ENCODE measurements around the gene STK16. TPM values are rescaled to one million over a fixed set of nuclear protein-coding genes. Genes with fewer than 3 reads are reported as not detected.

STK16 gene
- total RNA-seq, 1 donor from 2014 or later = 26.7 TPM

DNA sequence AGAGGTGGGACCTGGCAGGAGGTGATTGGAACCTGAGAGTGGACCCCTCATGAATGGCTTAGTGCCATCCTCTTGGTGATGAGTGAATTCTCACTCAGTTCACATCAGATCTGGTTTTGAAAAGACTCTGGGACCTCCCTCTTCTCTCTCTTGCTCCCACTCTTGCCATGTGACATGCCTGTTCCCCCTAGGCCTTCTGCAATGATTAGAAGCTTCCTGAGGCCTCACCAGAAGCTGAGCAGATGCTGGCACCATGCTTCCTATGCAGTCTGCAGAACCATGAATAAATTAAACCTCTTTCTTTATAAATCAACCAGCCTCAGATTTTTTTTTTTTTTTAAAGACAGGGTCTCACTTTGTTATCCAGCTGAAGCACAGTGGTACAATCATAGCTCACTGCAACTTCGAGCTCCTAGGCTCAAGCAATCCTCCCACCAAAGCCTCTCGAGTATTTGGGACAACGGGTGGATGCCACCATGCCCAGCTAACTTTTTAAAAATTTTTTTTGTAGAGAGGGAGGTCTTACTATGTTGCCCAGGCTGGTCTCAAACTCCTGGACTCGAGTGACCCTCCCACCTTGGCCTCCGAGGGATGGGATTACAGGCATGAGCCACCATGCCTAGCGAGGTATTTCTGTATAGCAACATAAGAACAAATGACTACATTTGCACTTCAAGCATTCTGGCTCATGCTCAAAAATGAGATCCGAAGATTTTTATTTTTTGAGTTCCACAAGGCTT, 40.7 kb upstream of the STK16 start:
- no peak for ATAC-seq
- TF ChIP-seq, protein P1, sequence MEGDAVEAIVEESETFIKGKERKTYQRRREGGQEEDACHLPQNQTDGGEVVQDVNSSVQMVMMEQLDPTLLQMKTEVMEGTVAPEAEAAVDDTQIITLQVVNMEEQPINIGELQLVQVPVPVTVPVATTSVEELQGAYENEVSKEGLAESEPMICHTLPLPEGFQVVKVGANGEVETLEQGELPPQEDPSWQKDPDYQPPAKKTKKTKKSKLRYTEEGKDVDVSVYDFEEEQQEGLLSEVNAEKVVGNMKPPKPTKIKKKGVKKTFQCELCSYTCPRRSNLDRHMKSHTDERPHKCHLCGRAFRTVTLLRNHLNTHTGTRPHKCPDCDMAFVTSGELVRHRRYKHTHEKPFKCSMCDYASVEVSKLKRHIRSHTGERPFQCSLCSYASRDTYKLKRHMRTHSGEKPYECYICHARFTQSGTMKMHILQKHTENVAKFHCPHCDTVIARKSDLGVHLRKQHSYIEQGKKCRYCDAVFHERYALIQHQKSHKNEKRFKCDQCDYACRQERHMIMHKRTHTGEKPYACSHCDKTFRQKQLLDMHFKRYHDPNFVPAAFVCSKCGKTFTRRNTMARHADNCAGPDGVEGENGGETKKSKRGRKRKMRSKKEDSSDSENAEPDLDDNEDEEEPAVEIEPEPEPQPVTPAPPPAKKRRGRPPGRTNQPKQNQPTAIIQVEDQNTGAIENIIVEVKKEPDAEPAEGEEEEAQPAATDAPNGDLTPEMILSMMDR (IDR thresholded peaks at IDR 0.05) = no peak
- H3K36me3 ChIP-seq = peaks cover 16% of the 10 kb centered on the region
- no peaks in the 10 kb centered on the region for H3K27me3 ChIP-seq (ENCODE audit: low read depth)
- no peak overlapping the region for H3K4me3 ChIP-seq
- no peaks in the 10 kb centered on the region for H3K9me3 ChIP-seq
- no peak for DNase-seq
- H3K4me1 ChIP-seq = peaks cover 19% of the 10 kb centered on the region
- H3K27ac ChIP-seq = no peak overlapping the region
- intact Hi-C loops (cut with DNase I) = no loop called here

DNA sequence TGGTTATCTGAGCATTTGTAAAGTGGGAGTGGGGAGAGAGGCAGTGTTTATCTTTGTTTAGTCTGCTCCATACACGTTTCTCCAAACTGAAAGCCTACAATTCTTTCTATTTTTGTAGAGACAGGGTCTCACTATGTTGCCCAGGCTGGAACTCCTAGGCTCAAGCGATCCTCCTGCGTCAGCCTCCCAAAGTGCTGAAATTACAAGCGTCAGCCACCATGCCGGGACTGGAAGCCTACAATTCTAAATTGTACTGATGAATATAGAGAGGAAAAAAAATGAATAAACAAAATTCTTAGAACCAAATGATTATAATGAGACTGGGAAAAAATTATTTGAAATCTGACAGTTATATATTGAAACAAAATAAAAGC, 40.1 kb upstream of the STK16 start:
- Histone ChIP-seq H3K9me3 (no peaks in the 10 kb centered on the region), H3K4me1 (peaks cover 19% of the 10 kb centered on the region), H3K27me3 (ENCODE audit: low read depth) (no peaks in the 10 kb centered on the region), H3K4me3 (no peak overlapping the region), H3K27ac (no peak overlapping the region), H3K36me3 (peaks cover 21% of the 10 kb centered on the region)
- ATAC-seq = no peak
- intact Hi-C loops (cut with DNase I) = no loop called here
- TF ChIP-seq, protein P1 (IDR thresholded peaks at IDR 0.05) = no peak
- DNase-seq = no peak

DNA sequence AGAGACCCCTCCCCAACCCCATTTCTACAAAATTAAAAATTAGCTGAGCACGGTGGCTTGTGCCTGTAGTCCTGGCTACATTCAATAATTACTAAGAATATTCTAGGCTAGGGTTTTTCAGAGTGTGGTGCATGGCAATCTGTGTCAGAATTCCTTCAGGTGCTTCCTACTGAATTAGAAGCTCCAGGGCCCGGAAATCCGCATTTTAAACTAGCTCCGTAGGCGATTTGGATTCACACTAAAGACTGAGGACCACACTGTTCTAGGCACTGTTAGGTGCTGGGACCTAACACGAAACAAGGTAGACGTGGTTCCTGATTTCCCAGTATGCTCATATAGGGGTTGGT, 39.3 kb upstream of the STK16 start:
- H3K4me1 ChIP-seq = peaks cover 19% of the 10 kb centered on the region
- no peaks in the 10 kb centered on the region for H3K9me3 ChIP-seq
- peaks cover 28% of the 10 kb centered on the region for H3K36me3 ChIP-seq
- intact Hi-C loops (cut with DNase I) = no loop called here
- TF ChIP-seq, protein P1 (IDR thresholded peaks at IDR 0.05) = no peak
- peak overlapping the region; percentile 76 for H3K4me3 ChIP-seq
- H3K27ac ChIP-seq = peak overlapping the region; percentile 91
- H3K27me3 ChIP-seq (ENCODE audit: low read depth) = no peaks in the 10 kb centered on the region
- ATAC-seq (no peak), DNase-seq (no peak)

DNA sequence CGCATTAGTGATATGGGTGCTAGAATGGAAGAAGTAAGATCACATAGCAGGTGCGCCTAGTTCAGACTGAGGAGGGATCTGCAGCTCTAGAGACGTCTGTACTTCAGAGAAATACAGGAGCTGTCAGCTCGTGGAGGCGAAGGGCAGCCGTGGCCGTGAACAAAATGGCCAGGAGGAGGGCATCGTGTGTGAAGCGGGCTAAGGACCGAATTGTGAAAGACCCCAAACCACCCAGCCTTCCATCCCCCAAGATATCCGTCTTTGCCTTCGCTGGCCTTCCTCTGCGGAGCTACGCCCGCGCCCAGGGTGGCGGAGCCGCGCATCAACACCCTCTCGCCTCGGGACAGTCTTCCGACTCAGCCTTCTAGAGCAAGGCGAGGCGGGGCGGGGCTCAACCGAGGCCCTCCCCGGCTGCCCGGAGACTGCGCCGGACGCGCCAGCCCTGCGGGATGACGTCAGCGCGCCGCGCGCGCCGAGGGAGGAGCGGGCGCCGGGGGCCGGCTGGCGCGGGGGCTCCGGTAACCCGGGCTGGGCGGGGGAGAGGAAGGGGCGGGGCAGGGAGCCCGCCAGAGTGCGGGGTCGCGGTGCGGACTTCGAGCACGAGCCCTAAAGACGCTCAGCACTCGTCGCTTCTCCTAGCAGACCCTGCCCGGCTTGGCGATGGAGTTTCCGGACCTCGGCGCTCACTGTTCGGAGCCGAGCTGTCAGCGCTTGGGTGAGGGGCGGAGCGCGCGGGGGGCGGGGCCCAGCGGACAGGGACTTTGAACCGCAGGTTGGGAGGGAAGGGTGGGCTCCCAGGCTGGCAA, 38.7 kb upstream of the STK16 start, which contains the start of gene ZFAND2B:
ZFAND2B (plus strand) TSS at position 455 of the 806 bp plus-strand sequence; CDS start at position 661, 206 bp downstream.
- ATAC-seq = peak; percentile 98
- intact Hi-C loops (cut with DNase I) = no loop called here
- Histone ChIP-seq H3K36me3 (peaks cover 28% of the 10 kb centered on the region), H3K27ac (peak within 1 kb of the TSS; percentile 91), H3K4me1 (peaks cover 19% of the 10 kb centered on the region), H3K27me3 (ENCODE audit: low read depth) (no peaks in the 10 kb centered on the region), H3K4me3 (peak within 1 kb of the TSS; percentile 76), H3K9me3 (no peaks in the 10 kb centered on the region)
- DNase-seq = peak; percentile 97
- TF ChIP-seq, protein P1 (IDR thresholded peaks at IDR 0.05) = no peak

DNA sequence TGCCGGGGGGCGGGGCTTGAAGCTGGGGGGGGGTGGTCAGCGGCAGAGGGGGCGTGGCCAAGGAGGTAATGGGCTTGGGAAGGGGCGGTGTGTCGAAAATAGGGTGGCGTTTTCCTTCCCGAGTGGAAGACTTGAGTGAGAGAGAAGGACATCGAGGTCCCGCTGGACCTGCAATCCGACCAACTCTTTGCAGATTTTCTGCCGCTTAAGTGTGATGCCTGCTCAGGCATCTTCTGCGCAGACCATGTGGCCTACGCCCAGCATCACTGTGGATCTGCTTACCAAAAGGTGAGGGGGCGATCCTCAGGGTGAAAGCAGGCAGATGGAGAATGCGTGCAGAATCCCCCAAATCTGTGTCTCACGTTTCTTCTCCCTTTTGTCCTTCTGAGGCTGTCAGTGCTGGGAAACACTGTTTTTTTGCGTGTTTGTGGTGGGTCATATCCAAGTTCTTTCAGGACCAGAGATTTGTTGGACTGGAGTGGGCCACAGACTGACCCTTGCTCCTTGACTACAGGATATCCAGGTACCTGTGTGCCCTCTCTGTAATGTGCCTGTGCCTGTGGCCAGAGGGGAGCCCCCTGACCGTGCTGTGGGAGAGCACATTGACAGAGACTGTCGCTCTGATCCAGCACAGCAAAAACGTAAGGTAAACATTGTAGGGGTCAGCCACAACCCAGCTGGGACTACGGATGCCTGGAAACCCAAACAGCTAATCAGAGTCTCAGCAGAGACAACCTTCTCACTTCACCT, 38.0 kb upstream of the STK16 start:
- Histone ChIP-seq H3K9me3 (no peaks in the 10 kb centered on the region), H3K4me1 (peaks cover 19% of the 10 kb centered on the region), H3K36me3 (peaks cover 28% of the 10 kb centered on the region), H3K4me3 (peak overlapping the region; percentile 76), H3K27me3 (ENCODE audit: low read depth) (no peaks in the 10 kb centered on the region), H3K27ac (peak overlapping the region; percentile 91)
- intact Hi-C loops (cut with DNase I) = no loop called here
- DNase-seq (no peak), ATAC-seq (no peak)
- TF ChIP-seq, protein P1 (IDR thresholded peaks at IDR 0.05) = no peak
